GM19043 (cell line): Measurements from ENCODE around the gene EMC9.

Source experiments
- ATAC-seq: cut with Tn5 transposase; IDR thresholded peaks from one replicate; pipeline ENCODE4 v1.9.1; 2021; ENCODE audit warnings: low read depth; ENCODE audit not compliant: unreplicated experiment

Gene EMC9

DNA sequence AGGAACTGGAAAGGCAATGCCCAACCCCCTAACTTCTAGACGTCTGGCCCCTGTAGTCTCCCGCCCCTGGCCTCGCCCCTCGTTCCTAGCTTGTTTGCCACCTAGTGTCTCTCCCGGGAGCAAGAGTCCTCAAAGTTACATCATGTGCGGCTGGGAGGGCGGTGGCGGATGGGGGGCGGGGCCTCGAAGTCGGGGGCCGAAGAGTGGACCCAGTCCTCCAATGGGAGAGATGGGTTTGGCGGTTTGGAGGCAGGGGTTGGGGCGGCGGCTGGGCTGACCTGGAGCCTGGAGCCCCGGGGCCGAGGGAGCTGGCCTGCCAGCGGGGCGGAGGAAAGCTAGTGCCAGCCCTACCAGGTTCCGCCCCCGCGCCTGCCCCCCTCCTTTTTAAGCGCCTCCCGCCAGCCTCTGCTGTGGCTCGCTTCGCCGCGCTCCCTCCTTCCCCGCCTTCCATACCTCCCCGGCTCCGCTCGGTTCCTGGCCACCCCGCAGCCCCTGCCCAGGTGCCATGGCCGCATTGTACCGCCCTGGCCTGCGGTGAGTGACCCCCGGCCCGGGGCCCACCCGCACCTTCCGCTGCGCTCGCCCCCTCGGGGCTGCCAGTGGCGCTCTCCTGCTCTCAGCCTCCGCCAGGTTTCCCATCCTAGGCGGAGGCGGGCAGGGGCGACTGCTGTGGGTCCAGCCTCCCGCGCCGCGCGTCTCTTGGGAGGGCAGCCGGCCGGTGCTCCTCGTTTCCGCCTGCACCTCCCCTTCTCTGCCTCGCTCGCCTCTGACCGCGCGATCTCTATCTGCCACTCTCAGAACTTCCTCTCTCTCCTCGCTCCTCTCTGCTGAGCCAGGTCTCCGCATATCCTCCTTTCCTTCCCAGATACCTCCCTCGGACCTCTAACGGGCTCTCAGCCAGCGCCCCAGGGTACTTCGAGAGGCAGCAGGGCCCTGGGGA lies 47.2 kb downstream of the EMC9 start, which contains the start of gene PCK2:
Gene PCK2 (plus strand): TSS at position 411 of the 940 bp plus-strand sequence. CDS start 95 bp downstream, at position 506.
- peak; percentile 39 for ATAC-seq

DNA sequence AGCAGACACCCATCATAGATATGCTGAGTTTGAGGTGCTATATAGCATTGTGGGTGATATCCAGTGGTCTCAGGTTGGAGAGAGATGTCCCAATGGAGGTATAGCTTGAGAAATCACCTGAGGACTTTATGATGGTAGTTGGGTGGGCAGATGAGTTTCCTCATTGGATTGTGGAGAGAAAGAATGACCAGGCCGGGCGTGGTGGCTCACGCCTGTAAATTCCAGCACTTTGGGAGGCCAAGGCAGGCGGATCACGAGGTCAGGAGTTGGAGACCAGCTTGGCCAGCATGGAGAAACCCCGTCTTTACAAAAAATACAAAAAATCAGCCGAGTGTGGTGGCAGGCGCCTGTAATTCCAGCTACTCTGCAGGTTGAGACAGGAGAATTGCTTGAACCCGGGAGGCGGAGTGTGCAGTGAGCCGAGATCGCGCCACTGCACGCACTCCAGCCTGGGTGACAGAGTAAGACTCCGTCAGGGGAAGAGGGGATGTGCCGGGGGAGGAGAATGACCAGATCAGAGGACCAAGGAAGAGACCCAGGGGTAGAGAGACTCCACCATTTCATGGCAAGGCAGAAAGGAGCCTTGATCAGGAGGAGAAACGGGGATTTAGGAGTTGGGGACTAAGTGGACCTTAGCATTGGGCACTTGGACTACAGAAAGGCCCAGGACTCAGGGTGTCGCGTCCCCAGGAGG lies 48.0 kb downstream of the EMC9 start:
- ATAC-seq, result no peak

DNA sequence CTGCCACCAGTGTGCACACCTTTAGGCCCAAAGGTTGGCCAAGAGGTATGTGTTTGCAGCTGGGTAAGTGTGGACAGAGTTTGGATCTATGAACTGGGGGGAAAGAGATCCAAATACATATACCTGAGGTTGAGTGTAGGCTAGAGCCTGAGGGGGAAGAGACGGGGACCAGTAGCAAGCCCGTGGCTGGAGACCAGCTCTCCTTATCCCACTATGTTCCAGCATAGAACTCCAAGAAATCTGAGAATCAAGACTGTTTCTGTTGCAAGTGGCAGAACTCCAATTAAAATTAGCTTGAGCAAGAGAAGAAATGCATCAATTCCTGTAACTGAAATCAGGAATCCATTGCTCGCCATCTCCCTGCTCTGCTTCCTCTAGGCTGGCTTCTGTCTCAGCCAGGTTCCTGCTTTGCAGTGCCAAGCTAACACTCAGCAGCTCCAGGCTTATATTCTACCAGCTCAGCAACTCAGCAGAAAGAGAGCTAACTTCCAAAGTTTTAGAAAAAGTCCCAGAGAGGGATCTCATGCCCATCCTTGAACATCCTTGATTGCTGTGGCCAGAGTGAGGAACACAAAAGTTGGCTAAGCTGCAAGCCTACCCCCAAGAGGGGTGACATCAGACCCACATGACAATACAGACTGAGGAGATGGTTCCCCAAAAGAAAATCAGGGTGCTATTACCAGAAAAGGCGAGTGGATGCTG lies 48.7 kb downstream of the EMC9 start:
- no peak for ATAC-seq

DNA sequence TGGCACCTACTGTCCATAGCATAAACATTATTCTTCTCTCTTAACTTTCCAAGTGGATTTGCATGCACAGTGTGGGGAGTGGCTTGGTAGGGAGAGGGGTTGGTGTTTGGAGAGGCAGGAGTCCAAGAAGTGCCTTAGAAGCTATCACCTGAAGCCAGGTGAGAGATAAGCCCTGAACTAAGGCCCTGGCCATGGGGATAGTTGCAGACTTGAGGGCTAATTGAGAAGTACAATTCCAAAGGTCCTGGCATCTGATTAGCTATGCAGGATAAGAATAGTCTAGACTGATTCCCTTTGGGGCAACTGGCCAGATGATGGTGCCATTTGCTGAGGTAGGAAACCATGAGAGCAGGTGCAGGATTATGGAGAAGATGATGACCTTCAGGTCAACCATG lies 49.3 kb downstream of the EMC9 start:
- no peak for ATAC-seq

DNA sequence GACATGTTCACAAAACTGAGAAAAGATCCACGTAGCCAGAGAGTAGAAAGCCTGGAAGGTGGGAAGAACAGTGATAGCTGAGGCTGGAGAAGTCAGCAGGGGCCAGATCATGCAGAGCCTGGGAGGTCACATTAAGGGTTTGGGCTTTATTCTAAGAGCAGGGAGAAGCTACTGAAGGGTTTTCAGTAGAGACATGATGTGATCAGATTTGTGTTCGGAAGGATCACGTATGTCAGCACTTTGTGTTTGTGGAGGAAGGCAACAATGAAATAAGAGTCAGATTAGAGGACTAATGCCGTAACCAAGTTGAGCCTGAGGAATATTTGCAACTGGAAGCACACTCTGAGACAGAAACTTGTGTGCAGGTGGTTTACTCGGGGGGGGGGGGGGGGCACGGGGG lies 51.5 kb downstream of the EMC9 start:
- ATAC-seq, result no peak
